ENCODE measurements around the gene ANKRD34B. TPM values are rescaled to one million over a fixed set of nuclear protein-coding genes. Genes with fewer than 3 reads are reported as not detected.

The ANKRD34B gene
- total RNA-seq, 2 donors from 2014 or later, result not detected

DNA sequence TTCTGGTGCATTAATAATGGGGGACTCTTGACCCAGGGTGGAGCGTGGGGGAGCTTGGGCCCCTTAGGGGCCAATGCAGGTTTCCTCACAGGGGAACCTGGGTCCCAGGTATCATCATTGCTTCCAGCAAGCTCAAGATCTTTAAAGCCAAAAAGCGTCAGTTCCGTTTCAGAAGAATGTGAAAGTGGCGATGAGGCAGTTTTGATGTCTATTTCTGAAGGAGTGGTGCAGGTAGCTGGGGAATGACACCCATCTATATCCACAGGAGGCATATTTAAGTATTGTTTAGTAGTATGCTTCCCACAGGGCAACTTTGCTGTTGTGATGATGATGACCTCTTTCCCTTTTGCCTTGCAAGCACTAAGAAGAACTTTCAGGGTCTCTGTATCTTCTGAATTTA, 10.8 kb downstream of the ANKRD34B start:
- ATAC-seq (replicated peaks in 1 of 2) (no peak), DNase-seq (no peak)
- no peak overlapping the region for H3K27ac Mint-ChIP-seq
- H3K4me3 Mint-ChIP-seq, result no peak overlapping the region
- H3K9me3 Mint-ChIP-seq, result no peaks in the 10 kb centered on the region
- H3K4me1 Mint-ChIP-seq (ENCODE audit: low read depth), result no peaks in the 10 kb centered on the region
- H3K27me3 Mint-ChIP-seq (ENCODE audit: low read depth), result peaks cover 50% of the 10 kb centered on the region
- no peaks in the 10 kb centered on the region for H3K36me3 Mint-ChIP-seq (ENCODE audit: insufficient read depth in 2 of 2)

DNA sequence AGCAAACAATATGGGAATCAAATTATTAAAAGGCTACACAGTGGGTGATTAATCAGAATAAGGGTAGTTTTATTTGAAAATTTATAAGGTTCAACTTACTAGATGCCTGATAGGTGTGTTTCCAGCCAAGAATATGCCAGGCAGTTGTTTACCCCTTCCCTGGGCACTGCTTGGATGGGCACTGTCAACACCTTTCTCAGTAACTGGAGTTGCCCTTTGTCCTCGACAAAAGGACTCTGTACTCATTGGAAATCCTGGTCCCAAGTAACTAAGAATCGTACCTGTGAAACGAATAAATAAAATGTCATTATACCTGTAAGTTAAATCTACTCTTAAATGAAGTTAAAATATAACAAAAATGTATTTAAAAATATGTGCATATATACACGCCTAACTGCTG, 15.0 kb downstream of the ANKRD34B start:
- Mint-ChIP-seq H3K4me3 (no peak overlapping the region), H3K27ac (no peak overlapping the region), H3K4me1 (ENCODE audit: low read depth) (no peaks in the 10 kb centered on the region), H3K9me3 (no peaks in the 10 kb centered on the region), H3K27me3 (ENCODE audit: low read depth) (peaks cover 39% of the 10 kb centered on the region), H3K36me3 (ENCODE audit: insufficient read depth in 2 of 2) (no peaks in the 10 kb centered on the region)
- ATAC-seq (replicated peaks in 1 of 2) (no peak), DNase-seq (no peak)

DNA sequence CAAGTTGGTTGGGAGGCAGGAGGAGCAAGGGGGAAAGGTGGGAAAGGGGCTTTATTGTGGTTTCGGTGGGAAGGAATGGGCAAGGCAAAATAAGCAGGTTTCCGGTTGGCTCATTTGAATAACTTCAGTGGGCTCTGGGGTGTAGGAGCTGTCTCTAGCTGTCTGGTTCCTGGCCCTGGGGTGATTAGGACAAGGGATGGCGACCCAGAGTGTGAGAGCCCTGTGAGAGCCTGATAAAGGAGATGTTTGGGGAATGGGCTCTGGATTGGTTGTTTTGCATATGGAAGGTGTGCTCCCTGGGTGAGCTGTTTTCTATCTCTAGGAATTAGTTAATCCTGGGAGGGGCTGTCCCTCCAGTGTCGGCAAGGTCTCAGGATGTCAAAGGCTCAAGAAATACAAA, 15.4 kb downstream of the ANKRD34B start:
- Mint-ChIP-seq H3K27me3 (ENCODE audit: low read depth) (peaks cover 39% of the 10 kb centered on the region), H3K27ac (no peak overlapping the region), H3K4me1 (ENCODE audit: low read depth) (no peaks in the 10 kb centered on the region), H3K36me3 (ENCODE audit: insufficient read depth in 2 of 2) (no peaks in the 10 kb centered on the region), H3K4me3 (no peak overlapping the region), H3K9me3 (no peaks in the 10 kb centered on the region)
- DNase-seq (no peak), ATAC-seq (replicated peaks in 1 of 2) (no peak)

DNA sequence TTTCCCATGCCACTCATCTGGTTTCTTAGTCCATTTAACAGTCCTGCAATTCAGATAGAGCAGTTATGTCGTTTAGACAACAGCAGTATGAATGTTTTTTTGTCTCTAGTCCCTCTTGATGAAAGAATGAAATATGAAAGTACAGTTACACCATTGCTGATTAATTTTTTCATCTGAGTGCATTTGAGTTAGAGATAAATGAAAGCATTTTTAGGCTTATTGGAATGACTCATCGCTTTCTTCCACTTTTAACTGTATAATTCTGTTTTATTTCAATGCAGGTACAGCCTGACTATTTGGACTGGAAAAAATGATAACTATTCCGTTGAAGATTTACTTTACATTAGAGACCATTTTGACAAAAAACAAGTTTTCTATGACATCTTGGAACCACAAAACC, 28.7 kb downstream of the ANKRD34B start:
- H3K36me3 Mint-ChIP-seq (ENCODE audit: insufficient read depth in 2 of 2), result peaks cover 0 to 1% of the 10 kb centered on the region in 2 donors
- H3K4me1 Mint-ChIP-seq (ENCODE audit: low read depth), result peaks cover 13% of the 10 kb centered on the region
- peak; percentile 11 to 48 for ATAC-seq (replicated peaks in 1 of 2)
- DNase-seq, result no peak
- H3K27me3 Mint-ChIP-seq (ENCODE audit: low read depth), result no peaks in the 10 kb centered on the region
- no peak overlapping the region for H3K4me3 Mint-ChIP-seq
- peaks cover 0 to 3% of the 10 kb centered on the region in 2 donors for H3K9me3 Mint-ChIP-seq
- no peak overlapping the region for H3K27ac Mint-ChIP-seq

DNA sequence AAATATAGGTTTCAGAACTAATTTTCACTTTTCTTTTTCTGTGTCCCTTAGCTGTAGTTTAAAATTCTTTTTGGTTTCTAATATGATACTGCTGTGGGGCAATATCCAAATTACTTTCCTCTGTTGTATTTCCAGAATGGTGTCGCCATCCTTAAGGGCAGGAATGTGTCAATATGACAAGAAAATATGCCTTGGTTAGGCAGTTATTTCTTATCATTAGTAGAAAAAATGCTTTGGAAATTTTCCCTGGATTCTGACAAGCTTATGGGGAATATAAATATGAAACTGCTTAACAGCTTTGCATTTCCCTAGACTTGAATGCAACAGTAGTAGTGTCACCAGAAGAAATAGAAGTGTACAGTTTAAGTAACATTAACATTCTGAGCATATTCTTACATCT, 29.4 kb downstream of the ANKRD34B start:
- DNase-seq, result no peak
- no peaks in the 10 kb centered on the region for H3K27me3 Mint-ChIP-seq (ENCODE audit: low read depth)

DNA sequence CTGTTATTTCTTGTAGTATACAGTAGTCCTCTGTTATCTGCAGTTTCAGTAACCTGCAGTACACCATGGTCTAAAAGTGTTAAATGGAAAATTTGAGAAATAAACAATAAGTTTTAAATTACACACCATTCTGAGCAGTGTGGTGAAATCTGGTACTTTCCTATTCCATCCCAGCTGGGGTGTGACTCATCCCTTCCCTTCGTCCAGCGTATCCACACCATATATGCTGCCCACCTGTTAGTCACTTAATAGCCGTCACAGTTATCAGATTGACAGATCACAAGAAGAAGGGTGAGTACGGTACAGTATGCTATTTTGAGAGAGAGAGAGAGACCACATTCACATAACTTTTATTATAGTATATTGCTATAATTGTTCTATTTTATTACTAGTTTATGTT, 53.3 kb downstream of the ANKRD34B start:
- Mint-ChIP-seq H3K9me3 (no peaks in the 10 kb centered on the region), H3K27ac (no peak overlapping the region), H3K27me3 (ENCODE audit: low read depth) (no peaks in the 10 kb centered on the region), H3K4me3 (no peak overlapping the region), H3K4me1 (ENCODE audit: low read depth) (peaks cover 5% of the 10 kb centered on the region), H3K36me3 (ENCODE audit: insufficient read depth in 2 of 2) (no peaks in the 10 kb centered on the region)
- peak; percentile 73 to 87 for ATAC-seq (replicated peaks in 1 of 2)
- DNase-seq, result peak in 1 of 2 donors; percentile 14

More for the DNA sequence above, 29.4 kb downstream of the ANKRD34B start:
- Mint-ChIP-seq H3K4me1 (ENCODE audit: low read depth) (peaks cover 13% of the 10 kb centered on the region), H3K9me3 (peaks cover 0 to 3% of the 10 kb centered on the region in 2 donors), H3K4me3 (no peak overlapping the region), H3K36me3 (ENCODE audit: insufficient read depth in 2 of 2) (peaks cover 0 to 1% of the 10 kb centered on the region in 2 donors), H3K27ac (no peak overlapping the region)
- no peak for ATAC-seq (replicated peaks in 1 of 2)

DNA sequence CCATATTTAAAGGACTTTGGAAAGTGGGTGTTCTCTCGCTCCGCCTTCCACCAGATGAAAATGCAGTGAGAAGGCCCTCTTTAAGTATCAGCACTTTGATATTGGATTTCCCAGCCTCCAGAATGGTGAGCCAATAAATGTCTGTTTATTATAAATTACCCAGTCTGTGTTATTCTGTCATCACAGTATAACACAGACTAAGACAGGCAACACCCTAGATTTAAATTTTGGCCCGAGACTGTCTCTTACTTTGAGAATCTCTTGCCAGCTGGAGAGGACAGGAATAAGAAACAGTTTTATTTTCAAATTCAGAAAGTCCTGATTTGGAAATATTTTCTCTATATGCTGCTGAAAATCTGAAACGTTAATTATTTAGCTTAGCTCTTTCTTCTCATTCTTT, 60.7 kb downstream of the ANKRD34B start:
- H3K4me1 Mint-ChIP-seq (ENCODE audit: low read depth), result no peaks in the 10 kb centered on the region
- DNase-seq (no peak), ATAC-seq (replicated peaks in 1 of 2) (no peak)
- H3K27ac Mint-ChIP-seq, result no peak overlapping the region
- H3K4me3 Mint-ChIP-seq, result no peak overlapping the region
- no peaks in the 10 kb centered on the region for H3K9me3 Mint-ChIP-seq
- no peaks in the 10 kb centered on the region for H3K27me3 Mint-ChIP-seq (ENCODE audit: low read depth)
- no peaks in the 10 kb centered on the region for H3K36me3 Mint-ChIP-seq (ENCODE audit: insufficient read depth in 2 of 2)

DNA sequence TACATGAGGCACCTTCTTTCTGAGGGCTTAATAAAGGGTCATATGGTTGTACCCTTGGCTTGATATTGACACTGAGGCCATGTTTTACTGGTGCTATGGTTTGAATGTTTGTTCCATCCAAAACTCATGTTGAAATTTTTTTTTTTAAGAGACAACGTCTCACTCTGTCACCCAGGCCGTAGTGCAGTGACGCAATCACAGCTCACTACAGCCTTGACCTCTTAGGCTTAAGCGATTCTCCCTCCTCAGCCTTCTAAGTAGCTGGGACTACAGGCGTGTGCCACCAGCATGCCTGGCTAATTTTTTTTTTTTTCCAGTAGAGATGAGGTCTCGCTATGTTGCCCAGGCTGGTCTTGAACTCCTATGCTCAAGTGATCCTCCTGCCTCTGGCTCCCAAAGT, 61.2 kb downstream of the ANKRD34B start:
- no peaks in the 10 kb centered on the region for H3K9me3 Mint-ChIP-seq
- H3K4me1 Mint-ChIP-seq (ENCODE audit: low read depth), result peaks cover 4% of the 10 kb centered on the region
- H3K27me3 Mint-ChIP-seq (ENCODE audit: low read depth), result no peaks in the 10 kb centered on the region
- DNase-seq, result no peak
- H3K4me3 Mint-ChIP-seq, result no peak overlapping the region
- no peak overlapping the region for H3K27ac Mint-ChIP-seq
- no peak for ATAC-seq (replicated peaks in 1 of 2)
- no peaks in the 10 kb centered on the region for H3K36me3 Mint-ChIP-seq (ENCODE audit: insufficient read depth in 2 of 2)

DNA sequence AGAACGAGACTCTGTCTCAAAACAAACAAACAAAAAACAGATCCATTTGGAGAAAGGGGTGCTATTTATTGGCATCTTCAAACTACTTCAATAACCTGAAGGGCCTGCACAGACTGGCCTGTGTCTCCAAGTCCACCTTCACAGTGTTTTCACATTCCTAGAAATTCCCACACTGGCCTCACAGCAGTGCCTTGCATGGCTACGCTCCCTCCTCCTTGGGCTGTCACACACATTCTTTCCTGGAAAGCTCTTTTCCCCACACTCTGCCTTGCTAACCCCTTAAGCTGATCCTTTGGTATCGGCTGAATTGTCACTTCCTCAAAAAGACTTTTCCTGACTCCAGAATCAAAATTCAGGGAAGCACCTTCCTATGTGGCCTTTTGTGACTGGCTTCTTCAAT, 62.4 kb downstream of the ANKRD34B start:
- peaks cover 5% of the 10 kb centered on the region for H3K4me1 Mint-ChIP-seq (ENCODE audit: low read depth)
- no peaks in the 10 kb centered on the region for H3K27me3 Mint-ChIP-seq (ENCODE audit: low read depth)
- no peak overlapping the region for H3K4me3 Mint-ChIP-seq
- ATAC-seq (replicated peaks in 1 of 2) (no peak), DNase-seq (no peak)
- H3K36me3 Mint-ChIP-seq (ENCODE audit: insufficient read depth in 2 of 2), result no peaks in the 10 kb centered on the region
- H3K9me3 Mint-ChIP-seq, result no peaks in the 10 kb centered on the region
- H3K27ac Mint-ChIP-seq, result no peak overlapping the region

Other genes starting within 250 kb of the ANKRD34B start
- 10 to 100 TPM; 11.3 to 17.8 TPM for gene ZFYVE16, start 162.2 kb downstream of the ANKRD34B start, total RNA-seq
- gene FAM151B, start 82.2 kb downstream of the ANKRD34B start, total RNA-seq, result under 1 TPM in 1 of 2 donors, not detected in 1; 0.35 TPM
- gene MSH3, start 84.4 kb upstream of the ANKRD34B start, total RNA-seq, result 10 to 100 TPM; 22.0 to 24.4 TPM
- 10 to 100 TPM; 48.6 to 49.4 TPM for gene DHFR, start 84.7 kb upstream of the ANKRD34B start, total RNA-seq

Measured in activated T-cell treated with anti-CD3 and anti-CD28 coated beads, Interleukin-2, amount 50 U/mL, for 72 hours (primary cell).